ENCODE measurements around the gene SLC22A7.

- TF ChIP-seq CTCF (IDR thresholded peaks at IDR 0.05; ENCODE audit: poor library complexity, severe bottlenecking) = no peak
- TF ChIP-seq EP300 (conservative IDR thresholded peaks at IDR 0.05; ENCODE audit: poor library complexity, severe bottlenecking) = no peak
- TF ChIP-seq MXI1 (conservative IDR thresholded peaks at IDR 0.05; ENCODE audit: poor library complexity, severe bottlenecking) = no peak
- TF ChIP-seq RAD21 (conservative IDR thresholded peaks at IDR 0.05) = no peak
- TF ChIP-seq POLR2AphosphoS5 (IDR thresholded peaks at IDR 0.05) = no peak
- TF ChIP-seq REST (IDR thresholded peaks at IDR 0.05; ENCODE audit: borderline replicate concordance) = no peak
- no peak for TF ChIP-seq TAF1 (IDR thresholded peaks at IDR 0.05; ENCODE audit: low read depth)
These were observed 29.2 kb upstream of the SLC22A7 start for GRCh38 chr6:43268782-43269272.

Data from neural cell (in vitro differentiated cells).